WTC11 (cell line): ENCODE data around the gene RBM34. TPM values are rescaled to one million over a fixed set of nuclear protein-coding genes. Genes with fewer than 3 reads are reported as not detected.

Source experiments
- ATAC-seq: fragments of 200-7000 bp; cut with Tn5 transposase; 2 replicates; pipeline ENCODE4 v1.10.0; 2021; ENCODE audit warnings: mild to moderate bottlenecking, moderate library complexity
- CTCF ChIA-PET: fragments of 300-600 bp; sonication (Branson Sonifier 250); formaldehyde crosslinking; loops from one replicate; lab custom pipeline; 2021; ENCODE audit warnings: antibody characterized with exemption; lab: Charles Lee
- POLR2A ChIA-PET: fragments of 350-600 bp; sonication (Branson Sonifier 250); formaldehyde crosslinking; loops from one replicate; lab custom pipeline; 2021; ENCODE audit warnings: antibody characterized with exemption; lab: Charles Lee
- DNase-seq: peaks from one replicate; pipeline ENCODE4 v3.0.0; 2021; ENCODE audit warnings: low spot score
- H3K27ac Mint-ChIP-seq: 2 replicates; pipeline ENCODE4 v1.8.0; 2021; ENCODE audit warnings: mixed read lengths
- H3K27me3 Mint-ChIP-seq: 2 replicates; pipeline ENCODE4 v1.8.0; 2021; ENCODE audit warnings: low read depth, mild to moderate bottlenecking, moderate library complexity, mixed read lengths
- H3K36me3 Mint-ChIP-seq: 2 replicates; pipeline ENCODE4 v1.8.0; 2021; ENCODE audit warnings: mixed read lengths
- H3K4me1 Mint-ChIP-seq: 2 replicates; pipeline ENCODE4 v1.8.0; 2022; ENCODE audit warnings: mixed read lengths
- H3K4me3 Mint-ChIP-seq: 2 replicates; pipeline ENCODE4 v1.8.0; 2021; ENCODE audit warnings: mild to moderate bottlenecking, moderate library complexity, mixed read lengths
- H3K9me3 Mint-ChIP-seq: 2 replicates; pipeline ENCODE4 v1.8.0; 2021; ENCODE audit warnings: mixed read lengths
- CBFB ChIP-seq: sonication (generic); formaldehyde crosslinking; IDR thresholded peaks from 2 replicates; pipeline ENCODE4 v1.8.1; 2022; ENCODE audit warnings: mild to moderate bottlenecking, low read depth, missing genetic modification reagents
- CTCF ChIP-seq: fragments of 200-600 bp; IDR thresholded peaks from 2 replicates; pipeline ENCODE4 v1.8.0; 2022; ENCODE audit warnings: antibody characterized with exemption
- EMX1 ChIP-seq: fragments of 250-450 bp; sonication (Bioruptor Pico); IDR thresholded peaks from 2 replicates; pipeline ENCODE4 v1.8.0; 2021; ENCODE audit warnings: mild to moderate bottlenecking
- ERG ChIP-seq: fragments of 250-450 bp; sonication (Bioruptor Pico); IDR thresholded peaks from 2 replicates; pipeline ENCODE4 v1.8.0; 2021; ENCODE audit warnings: mild to moderate bottlenecking
- FOXP1 ChIP-seq: sonication (generic); formaldehyde crosslinking; IDR thresholded peaks from 2 replicates; pipeline ENCODE4 v1.8.0; 2022; ENCODE audit warnings: missing genetic modification reagents, mild to moderate bottlenecking, moderate library complexity, borderline replicate concordance
- IRF1 ChIP-seq: sonication (generic); formaldehyde crosslinking; IDR thresholded peaks from 2 replicates; pipeline ENCODE4 v1.8.0; 2023; ENCODE audit warnings: missing genetic modification reagents
- IRF2 ChIP-seq: sonication (generic); formaldehyde crosslinking; IDR thresholded peaks from 2 replicates; pipeline ENCODE4 v1.8.0; 2022; ENCODE audit warnings: low read depth, missing genetic modification reagents, borderline replicate concordance
- MAX ChIP-seq: sonication (generic); formaldehyde crosslinking; IDR thresholded peaks from 2 replicates; pipeline ENCODE4 v1.8.0; 2022; ENCODE audit warnings: mild to moderate bottlenecking, missing genetic modification reagents
- PRRX2 ChIP-seq: fragments of 250-450 bp; sonication (Bioruptor Pico); IDR thresholded peaks from 2 replicates; pipeline ENCODE4 v1.8.0; 2021; ENCODE audit warnings: mild to moderate bottlenecking
- RORB ChIP-seq: fragments of 250-450 bp; sonication (Bioruptor Pico); IDR thresholded peaks from 2 replicates; pipeline ENCODE4 v1.9.0; 2021; ENCODE audit warnings: mild to moderate bottlenecking
- ZBTB21 ChIP-seq: sonication (generic); formaldehyde crosslinking; IDR thresholded peaks from 2 replicates; pipeline ENCODE4 v1.8.1; 2023; ENCODE audit warnings: mild to moderate bottlenecking, missing genetic modification reagents, borderline replicate concordance
- ZNF671 ChIP-seq: fragments of 250-450 bp; sonication (Bioruptor Pico); IDR thresholded peaks from 2 replicates; pipeline ENCODE4 v1.8.0; 2021; ENCODE audit warnings: mild to moderate bottlenecking
- total RNA-seq: library from RNA; stranded (reverse); gene quantifications from 3 replicates; pipeline ENCODE4 v1.2.3, GENCODE V29; 2021
- TF ChIP-seq, protein P1 (sequence below): sonication (generic); formaldehyde crosslinking; IDR thresholded peaks from 2 replicates; pipeline ENCODE4 v1.8.0; 2023; ENCODE audit warnings: missing genetic modification reagents, mild to moderate bottlenecking, borderline replicate concordance
- TF ChIP-seq, protein P2 (sequence below): sonication (generic); formaldehyde crosslinking; IDR thresholded peaks from 2 replicates; pipeline ENCODE4 v1.8.1; 2022; ENCODE audit warnings: mild to moderate bottlenecking, moderate library complexity, missing genetic modification reagents
- TF ChIP-seq, protein P3 (sequence below): sonication (generic); formaldehyde crosslinking; IDR thresholded peaks from 2 replicates; pipeline ENCODE4 v1.8.0; 2022; ENCODE audit warnings: missing genetic modification reagents

The RBM34 gene
- total RNA-seq, 1 experiment from 2014 or later: 112 TPM

GRCh38 chr1:235157150-235157549, 3.9 kb downstream of the RBM34 start:
- ChIA-PET CTCF (no interaction called here), POLR2A (no interaction called here)
- Mint-ChIP-seq H3K9me3 (no peaks in the 10 kb centered on the region), H3K36me3 (peaks cover 36% of the 10 kb centered on the region), H3K27me3 (no peaks in the 10 kb centered on the region), H3K27ac (no peak overlapping the region), H3K4me3 (no peak overlapping the region), H3K4me1 (peaks cover 12% of the 10 kb centered on the region)
- ATAC-seq: no peak
- TF ChIP-seq RORB (no peak), IRF1 (CRISPR knock-in tag) (no peak), ZBTB21 (no peak), ERG (CRISPR knock-in tag) (no peak), MAX (no peak), EMX1 (CRISPR knock-in tag) (no peak), CBFB (CRISPR knock-in tag) (no peak), ZNF671 (CRISPR knock-in tag) (no peak), PRRX2 (CRISPR knock-in tag) (no peak), IRF2 (CRISPR knock-in tag) (no peak), CTCF (no peak), FOXP1 (CRISPR knock-in tag) (no peak)
- TF ChIP-seq, protein P1, sequence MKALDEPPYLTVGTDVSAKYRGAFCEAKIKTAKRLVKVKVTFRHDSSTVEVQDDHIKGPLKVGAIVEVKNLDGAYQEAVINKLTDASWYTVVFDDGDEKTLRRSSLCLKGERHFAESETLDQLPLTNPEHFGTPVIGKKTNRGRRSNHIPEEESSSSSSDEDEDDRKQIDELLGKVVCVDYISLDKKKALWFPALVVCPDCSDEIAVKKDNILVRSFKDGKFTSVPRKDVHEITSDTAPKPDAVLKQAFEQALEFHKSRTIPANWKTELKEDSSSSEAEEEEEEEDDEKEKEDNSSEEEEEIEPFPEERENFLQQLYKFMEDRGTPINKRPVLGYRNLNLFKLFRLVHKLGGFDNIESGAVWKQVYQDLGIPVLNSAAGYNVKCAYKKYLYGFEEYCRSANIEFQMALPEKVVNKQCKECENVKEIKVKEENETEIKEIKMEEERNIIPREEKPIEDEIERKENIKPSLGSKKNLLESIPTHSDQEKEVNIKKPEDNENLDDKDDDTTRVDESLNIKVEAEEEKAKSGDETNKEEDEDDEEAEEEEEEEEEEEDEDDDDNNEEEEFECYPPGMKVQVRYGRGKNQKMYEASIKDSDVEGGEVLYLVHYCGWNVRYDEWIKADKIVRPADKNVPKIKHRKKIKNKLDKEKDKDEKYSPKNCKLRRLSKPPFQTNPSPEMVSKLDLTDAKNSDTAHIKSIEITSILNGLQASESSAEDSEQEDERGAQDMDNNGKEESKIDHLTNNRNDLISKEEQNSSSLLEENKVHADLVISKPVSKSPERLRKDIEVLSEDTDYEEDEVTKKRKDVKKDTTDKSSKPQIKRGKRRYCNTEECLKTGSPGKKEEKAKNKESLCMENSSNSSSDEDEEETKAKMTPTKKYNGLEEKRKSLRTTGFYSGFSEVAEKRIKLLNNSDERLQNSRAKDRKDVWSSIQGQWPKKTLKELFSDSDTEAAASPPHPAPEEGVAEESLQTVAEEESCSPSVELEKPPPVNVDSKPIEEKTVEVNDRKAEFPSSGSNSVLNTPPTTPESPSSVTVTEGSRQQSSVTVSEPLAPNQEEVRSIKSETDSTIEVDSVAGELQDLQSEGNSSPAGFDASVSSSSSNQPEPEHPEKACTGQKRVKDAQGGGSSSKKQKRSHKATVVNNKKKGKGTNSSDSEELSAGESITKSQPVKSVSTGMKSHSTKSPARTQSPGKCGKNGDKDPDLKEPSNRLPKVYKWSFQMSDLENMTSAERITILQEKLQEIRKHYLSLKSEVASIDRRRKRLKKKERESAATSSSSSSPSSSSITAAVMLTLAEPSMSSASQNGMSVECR (CRISPR knock-in tag): no peak
- TF ChIP-seq, protein P2, sequence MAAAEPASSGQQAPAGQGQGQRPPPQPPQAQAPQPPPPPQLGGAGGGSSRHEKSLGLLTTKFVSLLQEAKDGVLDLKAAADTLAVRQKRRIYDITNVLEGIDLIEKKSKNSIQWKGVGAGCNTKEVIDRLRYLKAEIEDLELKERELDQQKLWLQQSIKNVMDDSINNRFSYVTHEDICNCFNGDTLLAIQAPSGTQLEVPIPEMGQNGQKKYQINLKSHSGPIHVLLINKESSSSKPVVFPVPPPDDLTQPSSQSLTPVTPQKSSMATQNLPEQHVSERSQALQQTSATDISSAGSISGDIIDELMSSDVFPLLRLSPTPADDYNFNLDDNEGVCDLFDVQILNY (CRISPR knock-in tag): no peak
- TF ChIP-seq, protein P3, sequence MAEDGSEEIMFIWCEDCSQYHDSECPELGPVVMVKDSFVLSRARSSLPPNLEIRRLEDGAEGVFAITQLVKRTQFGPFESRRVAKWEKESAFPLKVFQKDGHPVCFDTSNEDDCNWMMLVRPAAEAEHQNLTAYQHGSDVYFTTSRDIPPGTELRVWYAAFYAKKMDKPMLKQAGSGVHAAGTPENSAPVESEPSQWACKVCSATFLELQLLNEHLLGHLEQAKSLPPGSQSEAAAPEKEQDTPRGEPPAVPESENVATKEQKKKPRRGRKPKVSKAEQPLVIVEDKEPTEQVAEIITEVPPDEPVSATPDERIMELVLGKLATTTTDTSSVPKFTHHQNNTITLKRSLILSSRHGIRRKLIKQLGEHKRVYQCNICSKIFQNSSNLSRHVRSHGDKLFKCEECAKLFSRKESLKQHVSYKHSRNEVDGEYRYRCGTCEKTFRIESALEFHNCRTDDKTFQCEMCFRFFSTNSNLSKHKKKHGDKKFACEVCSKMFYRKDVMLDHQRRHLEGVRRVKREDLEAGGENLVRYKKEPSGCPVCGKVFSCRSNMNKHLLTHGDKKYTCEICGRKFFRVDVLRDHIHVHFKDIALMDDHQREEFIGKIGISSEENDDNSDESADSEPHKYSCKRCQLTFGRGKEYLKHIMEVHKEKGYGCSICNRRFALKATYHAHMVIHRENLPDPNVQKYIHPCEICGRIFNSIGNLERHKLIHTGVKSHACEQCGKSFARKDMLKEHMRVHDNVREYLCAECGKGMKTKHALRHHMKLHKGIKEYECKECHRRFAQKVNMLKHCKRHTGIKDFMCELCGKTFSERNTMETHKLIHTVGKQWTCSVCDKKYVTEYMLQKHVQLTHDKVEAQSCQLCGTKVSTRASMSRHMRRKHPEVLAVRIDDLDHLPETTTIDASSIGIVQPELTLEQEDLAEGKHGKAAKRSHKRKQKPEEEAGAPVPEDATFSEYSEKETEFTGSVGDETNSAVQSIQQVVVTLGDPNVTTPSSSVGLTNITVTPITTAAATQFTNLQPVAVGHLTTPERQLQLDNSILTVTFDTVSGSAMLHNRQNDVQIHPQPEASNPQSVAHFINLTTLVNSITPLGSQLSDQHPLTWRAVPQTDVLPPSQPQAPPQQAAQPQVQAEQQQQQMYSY (CRISPR knock-in tag): no peak
- DNase-seq: no peak
